Activated CD8-positive, alpha-beta memory T cell treated with anti-CD3 and anti-CD28 coated beads for 4 hours (primary cell): ENCODE results near the gene CPSF4.

ENCODE experiments used
- DNase-seq, 2 donors: peaks; one replicate each; pipeline ENCODE4 v3.0.0-alpha.2; 2020; ENCODE audit warnings: low read depth in 2 of 2

CPSF4 gene

DNA sequence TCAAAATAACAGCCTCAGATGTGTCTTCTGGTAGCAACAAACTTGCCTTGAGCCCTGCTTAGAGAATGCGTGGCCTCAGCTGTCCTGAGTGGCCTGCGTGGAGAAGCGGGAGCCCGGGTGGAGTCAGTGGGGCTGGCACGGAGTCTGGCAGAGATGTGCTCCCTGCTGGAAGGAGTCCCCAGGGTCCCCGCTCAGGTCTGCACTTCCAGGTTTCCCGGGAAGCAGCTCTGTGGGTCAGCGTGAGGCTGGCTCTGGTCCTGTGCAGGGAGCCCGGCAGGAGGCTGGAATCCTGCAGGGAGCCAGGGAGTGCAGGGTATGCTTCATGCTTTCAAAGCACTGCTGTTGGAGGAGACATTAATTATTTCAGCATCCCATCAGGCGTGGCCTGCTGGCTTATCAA, 10.1 kb downstream of the CPSF4 start:
- DNase-seq: no peak

DNA sequence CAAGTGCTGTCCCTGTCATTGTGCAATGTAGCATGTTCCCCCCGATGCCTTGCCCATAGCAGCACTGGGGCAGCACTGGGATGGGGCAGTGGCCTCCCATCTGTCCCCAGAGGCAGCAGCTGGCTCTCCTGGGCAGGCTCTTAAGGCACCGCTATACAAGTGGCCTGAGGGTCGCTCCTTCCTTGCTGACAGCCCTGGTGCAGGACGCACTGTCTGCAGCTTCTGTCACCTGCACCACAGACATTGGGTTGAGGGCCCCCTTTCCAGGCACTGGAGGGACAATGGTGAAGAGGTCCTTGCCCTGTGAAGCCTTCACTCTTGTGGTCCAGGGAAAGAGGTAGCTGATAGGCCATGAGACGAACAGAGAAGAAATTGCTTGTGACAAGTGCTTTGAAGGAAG, 10.6 kb downstream of the CPSF4 start:
- DNase-seq: no peak

GRCh38 chr7:99451936-99452335, 13.2 kb downstream of the CPSF4 start:
- DNase-seq: no peak

- DNase-seq: no peak
Observed at GRCh38 chr7:99452541-99452940, 13.8 kb downstream of the CPSF4 start.

DNA sequence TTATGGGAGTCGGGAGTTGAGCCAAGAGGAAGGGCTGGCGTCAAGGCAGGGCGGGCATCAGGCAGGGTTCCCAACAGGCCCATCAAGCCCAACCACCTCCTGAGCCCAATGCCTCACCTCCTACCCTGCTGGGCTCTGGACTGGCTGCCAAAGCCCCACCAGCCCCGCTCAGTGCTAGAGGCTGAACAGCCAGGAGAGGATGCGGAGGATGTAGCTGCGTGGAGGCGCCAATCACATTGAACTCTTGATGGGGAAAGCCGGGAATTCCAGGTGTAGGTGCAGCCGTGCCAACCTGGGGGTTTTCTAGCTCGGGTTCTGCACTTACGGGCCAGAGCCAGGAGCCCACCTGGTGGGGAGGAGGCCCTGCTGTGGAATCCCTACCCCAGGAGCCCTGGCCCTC, 14.4 kb downstream of the CPSF4 start:
- no peak for DNase-seq

DNA sequence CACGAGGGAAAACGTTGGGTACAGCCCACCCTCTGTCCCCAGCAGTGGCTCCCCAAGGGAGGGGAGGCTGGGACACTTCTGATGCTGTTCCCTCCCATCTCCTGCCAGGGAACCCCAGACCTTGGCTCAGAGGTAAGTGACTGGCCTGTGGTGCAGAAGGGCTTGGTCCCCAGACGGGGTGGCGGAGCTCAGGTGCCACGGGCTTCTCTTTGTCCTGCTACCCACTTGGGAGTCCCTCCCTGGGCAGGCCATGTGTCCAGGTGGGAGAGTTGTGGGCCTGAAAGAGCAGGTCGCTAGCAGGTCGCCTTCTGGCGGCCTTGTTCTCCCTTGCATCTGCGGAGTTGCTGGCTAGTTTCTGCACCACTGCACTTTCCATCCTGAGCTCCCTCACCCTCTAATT, 17.1 kb downstream of the CPSF4 start:
- no peak for DNase-seq

DNA sequence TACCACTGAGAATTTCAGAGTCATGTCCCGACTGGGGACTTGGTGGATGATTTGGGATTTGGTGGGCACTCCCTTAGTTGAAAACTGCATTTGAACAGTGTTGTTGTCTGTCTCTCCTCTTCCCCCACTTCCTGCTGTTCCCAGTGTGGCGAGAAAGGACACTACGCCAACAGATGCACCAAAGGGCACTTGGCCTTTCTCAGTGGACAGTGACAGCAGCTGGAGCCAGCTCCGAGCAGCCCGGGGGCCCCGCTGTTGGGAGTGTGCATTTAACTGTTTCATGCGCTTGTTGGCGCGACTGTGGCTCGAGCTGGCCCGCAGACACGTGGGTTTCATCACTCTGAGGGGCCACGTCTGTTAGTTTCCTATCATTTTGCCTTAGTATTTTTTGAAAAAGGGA, 17.5 kb downstream of the CPSF4 start:
- no peak for DNase-seq

GRCh38 chr7:99457050-99457649, 18.4 kb downstream of the CPSF4 start:
- DNase-seq: no peak

DNA sequence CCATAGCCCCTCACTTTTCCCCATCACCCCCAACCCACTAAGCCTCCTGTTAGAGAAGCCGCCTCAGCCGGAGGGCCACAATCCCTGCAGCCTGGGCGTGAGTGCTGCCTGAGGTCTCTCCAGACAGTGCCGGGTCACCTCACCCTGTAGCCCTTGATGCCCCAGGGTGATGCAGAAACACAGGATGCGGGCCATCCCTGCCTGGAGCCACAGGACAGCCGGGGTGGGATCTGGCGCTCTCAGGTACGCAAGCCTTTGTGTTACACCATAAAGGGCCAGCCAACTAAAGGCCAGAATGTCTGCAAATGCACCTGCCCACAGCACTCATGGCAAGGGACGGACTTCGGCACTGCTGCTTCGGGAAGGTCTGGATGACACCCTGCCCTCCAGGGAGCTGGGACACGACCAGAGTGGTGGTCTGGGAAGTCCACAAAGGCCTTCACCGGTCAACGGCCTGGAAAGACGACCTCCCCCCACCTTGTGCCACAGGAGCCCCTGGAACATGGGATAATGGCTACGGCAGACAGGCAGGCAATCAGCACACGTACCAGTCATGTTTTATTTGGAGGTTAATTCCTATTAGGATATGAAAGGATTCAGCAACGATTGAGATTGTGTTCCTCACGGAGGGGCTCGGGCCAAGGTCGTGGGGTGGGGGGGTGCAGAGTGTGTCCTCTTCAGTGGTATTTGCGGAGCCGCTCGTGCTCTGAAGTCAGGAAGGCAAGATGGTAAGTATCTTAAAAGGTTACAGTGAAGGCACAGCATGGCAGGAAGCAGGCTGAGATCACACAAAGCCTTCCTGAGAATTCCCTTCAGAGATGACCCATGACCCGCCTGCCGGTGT, 19.1 kb downstream of the CPSF4 start:
- no peak for DNase-seq

DNA sequence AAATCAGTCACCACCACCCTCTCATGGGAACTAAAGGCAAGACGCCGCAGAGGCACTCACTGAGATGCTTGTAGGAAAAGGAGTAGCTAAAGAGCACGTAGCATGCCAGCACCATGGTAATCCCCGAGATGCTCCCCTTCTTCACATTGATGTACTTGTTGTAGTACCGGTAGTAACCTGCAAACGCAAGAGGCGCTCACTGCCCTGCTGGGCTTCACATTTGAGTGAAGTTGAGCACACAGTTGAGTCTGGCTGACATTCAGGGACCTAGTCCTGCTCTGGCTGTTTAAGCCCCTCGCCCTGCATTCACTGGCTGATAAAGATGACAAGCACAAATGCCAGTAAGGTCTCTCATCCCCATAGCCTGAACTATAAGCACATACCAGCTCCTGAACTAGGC, 20.3 kb downstream of the CPSF4 start:
- DNase-seq: no peak

- no peak for DNase-seq
Observed at GRCh38 chr7:99460651-99461050, 21.9 kb downstream of the CPSF4 start.

- no peak for DNase-seq
Observed at GRCh38 chr7:99461221-99461620, 22.5 kb downstream of the CPSF4 start.

GRCh38 chr7:99465421-99465768, 26.7 kb downstream of the CPSF4 start:
- no peak for DNase-seq

DNA sequence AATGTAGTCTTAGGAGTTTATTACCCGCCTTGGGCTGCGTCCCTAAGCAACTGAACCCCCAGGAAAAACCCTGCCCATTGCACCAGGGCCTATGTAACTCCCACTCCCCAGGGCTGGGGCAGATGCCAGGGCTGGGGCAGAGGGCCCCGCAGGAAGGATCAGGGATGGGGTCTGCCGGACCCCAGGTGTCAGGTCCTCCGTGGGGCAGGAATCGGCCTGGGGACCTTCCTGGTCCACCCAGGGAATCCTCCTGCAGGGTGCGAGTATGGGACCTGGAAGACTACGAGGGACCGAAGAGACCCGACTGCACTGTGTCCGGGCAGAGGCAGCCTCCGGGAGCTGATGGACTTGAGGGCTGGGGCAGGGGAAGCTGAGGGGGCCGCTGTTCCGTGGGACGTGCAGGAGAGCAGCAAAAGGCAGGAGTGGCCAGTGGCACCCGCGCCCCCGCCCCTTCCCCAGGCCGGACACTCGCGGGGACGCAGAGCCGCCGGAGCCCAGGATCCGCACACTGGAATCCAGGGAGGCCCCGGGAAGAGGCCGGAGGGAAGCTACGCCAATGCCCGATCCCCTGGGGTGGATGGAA, 29.7 kb downstream of the CPSF4 start:
- DNase-seq: no peak

- no peak for DNase-seq
Observed at GRCh38 chr7:99469381-99470065, 30.8 kb downstream of the CPSF4 start.

DNA sequence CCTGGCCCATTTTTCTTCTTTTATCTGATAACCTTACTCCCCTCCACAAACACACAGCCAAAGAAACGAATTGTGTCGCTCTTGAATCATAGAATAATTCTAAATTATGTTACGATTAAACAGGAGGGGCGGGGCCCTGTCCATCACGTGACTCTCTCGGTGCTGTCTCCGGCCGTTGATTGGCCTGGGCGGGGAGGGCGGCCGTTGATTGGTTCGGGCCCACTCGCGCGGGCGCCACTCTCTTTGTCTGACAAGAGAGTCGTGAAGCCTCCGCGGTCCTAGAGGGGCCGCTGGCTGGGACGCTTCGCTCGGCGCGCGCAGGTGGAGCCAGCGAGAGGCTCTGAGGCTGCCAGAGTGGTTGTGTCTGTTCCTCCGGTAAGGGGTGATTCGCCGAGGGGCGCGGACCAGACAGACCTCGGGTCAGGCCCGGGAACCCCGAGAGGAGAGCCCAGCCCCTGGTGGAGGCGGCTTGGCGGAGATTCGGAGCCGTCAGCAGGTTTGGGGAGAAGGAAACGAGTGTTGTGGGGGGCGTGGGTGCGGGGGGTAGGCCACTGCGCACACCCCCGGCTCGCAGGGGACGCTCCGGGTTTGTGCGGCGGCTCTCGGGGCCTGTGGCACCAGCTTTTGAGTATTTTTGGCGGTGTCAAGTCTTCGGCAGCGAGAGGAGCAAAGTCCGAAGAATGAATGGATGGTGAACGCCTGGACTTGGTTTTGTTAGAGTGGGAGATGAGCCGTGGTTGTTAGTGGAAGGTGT, 34.0 kb downstream of the CPSF4 start, which contains the start of gene ZNF789:
TSS of gene ZNF789 (plus strand) at position 330 of the 754 bp plus-strand sequence. CDS start 3,567 bp downstream, outside the sequence.
- DNase-seq: peak; percentile 96 to 97

- no peak for DNase-seq
Observed at GRCh38 chr7:99473315-99473596, 34.5 kb downstream of the CPSF4 start.

DNA sequence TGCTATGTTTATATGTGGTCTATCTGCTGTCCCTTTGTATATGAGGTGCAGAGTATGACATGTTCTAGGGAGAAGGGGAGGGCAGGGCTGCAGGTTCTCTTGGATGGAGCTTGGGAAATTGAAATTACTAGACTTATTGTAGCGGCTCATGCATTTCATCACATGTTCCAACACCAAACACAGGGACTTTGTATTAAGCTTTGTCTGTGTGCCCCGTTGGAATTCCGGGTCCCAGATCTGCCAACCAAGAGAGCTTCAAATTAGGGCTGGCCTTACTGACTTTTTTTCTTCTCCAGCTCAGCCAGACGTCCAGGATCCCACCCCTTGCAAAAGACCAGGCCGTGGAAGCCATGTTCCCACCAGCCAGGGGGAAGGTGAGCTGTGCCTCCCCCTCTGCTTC, 37.4 kb downstream of the CPSF4 start:
- DNase-seq: no peak

- DNase-seq: no peak
Observed at GRCh38 chr7:99478464-99479440, 40.0 kb downstream of the CPSF4 start.

DNA sequence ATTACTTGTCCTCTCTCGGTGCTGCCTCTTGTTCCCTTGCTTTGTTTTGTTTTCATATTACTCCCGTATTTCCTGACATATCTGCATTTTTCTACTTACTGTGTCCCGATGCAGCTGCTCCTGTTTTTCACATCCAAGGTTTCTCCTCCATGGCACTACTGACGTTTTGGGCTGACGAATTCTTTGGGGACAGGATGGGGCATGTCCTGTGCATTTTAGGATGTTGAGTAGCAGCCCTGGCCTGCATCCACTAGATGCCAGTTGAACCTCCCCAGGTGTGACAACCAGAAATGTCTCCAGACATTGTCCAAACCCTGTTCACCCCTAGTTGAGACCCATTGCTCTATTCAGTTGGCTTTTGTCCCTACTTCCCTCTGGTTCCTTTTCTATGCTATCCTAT, 46.4 kb downstream of the CPSF4 start:
- no peak for DNase-seq

GRCh38 chr7:99489235-99489634, 50.5 kb downstream of the CPSF4 start:
- no peak for DNase-seq
